Measurements from ENCODE around the gene ARHGAP4.

Gene ARHGAP4

DNA sequence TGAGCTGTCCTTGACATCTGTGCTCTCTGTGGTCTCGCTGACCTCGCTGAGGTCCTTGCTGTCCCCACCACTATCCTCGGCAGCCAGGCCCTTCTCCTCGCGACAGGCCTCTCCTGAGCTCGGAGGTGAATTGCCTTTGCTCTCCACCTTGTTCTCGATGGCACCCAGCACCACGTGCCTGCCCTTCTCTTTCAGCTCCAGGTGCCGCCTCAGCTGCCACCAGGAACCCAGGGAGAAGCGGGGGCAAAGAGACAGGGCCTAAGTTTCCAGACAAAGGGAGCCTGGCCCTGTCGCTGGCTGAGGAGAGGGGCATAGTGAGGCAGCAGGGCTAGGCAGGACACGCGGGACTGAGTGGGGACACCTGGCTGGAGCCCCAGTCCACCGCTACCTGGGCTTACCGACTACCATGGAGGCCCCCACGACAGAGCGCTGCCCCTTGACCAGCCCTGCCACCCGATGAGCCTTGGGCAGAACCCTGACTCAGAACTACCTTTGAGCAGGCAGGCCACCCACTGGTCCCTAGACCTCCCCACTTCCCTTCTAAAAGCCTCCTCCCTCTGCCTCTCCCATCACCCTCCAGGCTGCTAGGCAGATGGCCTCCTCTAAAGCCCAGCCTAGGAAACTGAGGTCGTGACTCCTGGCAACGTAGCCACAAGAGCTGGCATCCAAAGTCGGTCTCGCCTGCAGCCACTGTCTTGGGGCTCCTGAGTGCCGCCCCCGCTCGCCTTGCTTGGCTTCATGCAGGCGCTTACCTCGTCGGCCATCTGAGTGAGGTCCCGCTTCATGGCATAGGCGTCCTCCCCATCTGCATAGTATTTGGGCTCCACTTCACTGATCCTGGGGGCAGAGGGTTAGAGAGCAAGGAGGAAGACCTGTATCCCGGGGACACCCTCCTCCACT, 4.2 kb upstream of the ARHGAP4 start:
- peaks cover 12% of the 10 kb centered on the region for H3K36me3 ChIP-seq (ENCODE audit: insufficient read depth, low read length)
- H3K4me1 ChIP-seq (ENCODE audit: insufficient read depth, low read length): peaks cover 22% of the 10 kb centered on the region
- H3K27ac ChIP-seq (ENCODE audit: low read depth, low read length): no peak overlapping the region
- H3K9ac ChIP-seq (ENCODE audit: low read length): no peak overlapping the region
- no peaks in the 10 kb centered on the region for H3K9me3 ChIP-seq (ENCODE audit: low read length)
- H3K4me3 ChIP-seq (ENCODE audit: low read depth in 1 of 2, low read length in 2 of 2): no peak overlapping the region
- peaks cover 0 to 16% of the 10 kb centered on the region in 2 donors for H3K27me3 ChIP-seq (ENCODE audit: control insufficient read depth in 1 of 2, insufficient read depth in 2 of 2, low read length in 2 of 2)

- Histone ChIP-seq H3K36me3 (ENCODE audit: insufficient read depth, low read length) (peaks cover 12% of the 10 kb centered on the region), H3K9ac (ENCODE audit: low read length) (no peak overlapping the region), H3K27me3 (ENCODE audit: control insufficient read depth in 1 of 2, insufficient read depth in 2 of 2, low read length in 2 of 2) (peaks cover 3 to 22% of the 10 kb centered on the region in 2 donors), H3K4me3 (ENCODE audit: low read depth in 1 of 2, low read length in 2 of 2) (no peak overlapping the region), H3K4me1 (ENCODE audit: insufficient read depth, low read length) (peaks cover 22% of the 10 kb centered on the region), H3K27ac (ENCODE audit: low read depth, low read length) (no peak overlapping the region), H3K9me3 (ENCODE audit: low read length) (no peaks in the 10 kb centered on the region)
These were observed 3.5 kb upstream of the ARHGAP4 start for GRCh38 chrX:153929576-153929975.

- Histone ChIP-seq H3K27ac (ENCODE audit: low read depth, low read length) (no peak overlapping the region), H3K27me3 (ENCODE audit: control insufficient read depth in 1 of 2, insufficient read depth in 2 of 2, low read length in 2 of 2) (peaks cover 3 to 24% of the 10 kb centered on the region in 2 donors), H3K9me3 (ENCODE audit: low read length) (no peaks in the 10 kb centered on the region), H3K4me1 (ENCODE audit: insufficient read depth, low read length) (peaks cover 18% of the 10 kb centered on the region), H3K9ac (ENCODE audit: low read length) (no peak overlapping the region), H3K4me3 (ENCODE audit: low read depth in 1 of 2, low read length in 2 of 2) (no peak overlapping the region), H3K36me3 (ENCODE audit: insufficient read depth, low read length) (peaks cover 12% of the 10 kb centered on the region)
These were observed 2.8 kb upstream of the ARHGAP4 start for GRCh38 chrX:153928846-153929245.

GRCh38 chrX:153927922-153928760, 2.1 kb upstream of the ARHGAP4 start:
- no peaks in the 10 kb centered on the region for H3K9me3 ChIP-seq (ENCODE audit: low read length)
- peak overlapping the region; percentile 62 to 64 for H3K4me3 ChIP-seq (ENCODE audit: low read depth in 1 of 2, low read length in 2 of 2)
- H3K27ac ChIP-seq (ENCODE audit: low read depth, low read length): peak overlapping the region; percentile 93
- H3K36me3 ChIP-seq (ENCODE audit: insufficient read depth, low read length): peaks cover 12% of the 10 kb centered on the region
- peak overlapping the region; percentile 75 for H3K9ac ChIP-seq (ENCODE audit: low read length)
- peaks cover 16% of the 10 kb centered on the region for H3K4me1 ChIP-seq (ENCODE audit: insufficient read depth, low read length)
- H3K27me3 ChIP-seq (ENCODE audit: control insufficient read depth in 1 of 2, insufficient read depth in 2 of 2, low read length in 2 of 2): peaks cover 3 to 27% of the 10 kb centered on the region in 2 donors

DNA sequence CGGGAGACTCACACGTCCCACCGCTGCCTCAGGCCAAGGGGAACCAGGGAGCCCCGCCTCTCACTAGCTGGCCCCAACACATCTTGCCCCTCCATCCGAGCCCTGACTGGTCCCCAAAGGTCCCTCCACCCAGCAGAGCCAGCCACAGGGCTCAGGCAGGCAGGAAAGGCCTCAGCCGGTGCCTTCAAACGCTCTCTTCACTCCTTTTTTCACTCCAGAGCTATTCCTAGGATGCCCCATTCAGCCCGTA, 1.5 kb upstream of the ARHGAP4 start:
- Histone ChIP-seq H3K36me3 (ENCODE audit: insufficient read depth, low read length) (peaks cover 12% of the 10 kb centered on the region), H3K9ac (ENCODE audit: low read length) (peak overlapping the region; percentile 75), H3K4me1 (ENCODE audit: insufficient read depth, low read length) (peaks cover 18% of the 10 kb centered on the region), H3K9me3 (ENCODE audit: low read length) (no peaks in the 10 kb centered on the region), H3K27ac (ENCODE audit: low read depth, low read length) (peak overlapping the region; percentile 93), H3K27me3 (ENCODE audit: control insufficient read depth in 1 of 2, insufficient read depth in 2 of 2, low read length in 2 of 2) (peaks cover 3 to 28% of the 10 kb centered on the region in 2 donors), H3K4me3 (ENCODE audit: low read depth in 1 of 2, low read length in 2 of 2) (peak overlapping the region; percentile 62 to 64)

DNA sequence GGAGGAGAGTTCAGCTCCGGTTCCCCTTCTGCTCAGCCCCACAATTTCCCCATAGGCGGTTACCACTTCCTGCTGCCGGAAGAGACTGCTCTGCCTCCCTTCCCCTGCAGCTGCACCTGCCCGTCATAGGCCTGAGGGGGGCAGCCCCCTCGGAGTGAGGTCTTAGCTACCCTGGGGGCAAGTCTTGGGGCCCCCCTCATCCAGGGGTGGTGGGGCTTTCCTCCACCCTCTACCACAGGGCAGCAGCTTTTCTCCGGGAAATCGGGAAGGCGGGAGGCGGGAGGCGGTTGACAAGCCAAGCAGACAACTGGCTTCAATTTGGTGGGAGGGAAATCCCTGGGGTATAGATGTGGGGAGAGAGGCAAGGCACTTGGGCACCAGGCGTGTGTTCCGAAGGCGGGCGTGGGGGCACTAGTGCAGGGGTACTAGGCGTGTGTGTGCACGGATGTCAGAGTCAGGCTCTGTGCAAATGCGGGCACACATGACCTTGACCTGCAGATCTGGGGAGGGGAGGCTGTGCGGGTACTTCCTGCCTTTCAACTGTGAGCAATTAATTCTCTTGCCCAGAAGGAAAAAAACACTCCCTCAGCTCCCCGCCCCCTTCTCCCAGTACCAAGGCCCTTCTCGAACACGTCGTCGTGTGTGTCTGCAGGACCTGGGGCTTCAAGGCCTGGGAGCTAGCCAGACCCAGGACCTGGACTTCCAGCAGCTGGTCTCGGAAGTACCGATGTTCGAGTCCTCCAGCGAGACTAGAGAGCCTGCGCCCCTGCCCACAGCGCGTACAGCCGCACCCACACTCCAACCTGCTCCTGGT, 1.0 kb upstream of the ARHGAP4 start:
- peak overlapping the region; percentile 93 for H3K27ac ChIP-seq (ENCODE audit: low read depth, low read length)
- peak overlapping the region; percentile 75 for H3K9ac ChIP-seq (ENCODE audit: low read length)
- peaks cover 18% of the 10 kb centered on the region for H3K4me1 ChIP-seq (ENCODE audit: insufficient read depth, low read length)
- H3K27me3 ChIP-seq (ENCODE audit: control insufficient read depth in 1 of 2, insufficient read depth in 2 of 2, low read length in 2 of 2): peaks cover 3 to 33% of the 10 kb centered on the region in 2 donors
- H3K9me3 ChIP-seq (ENCODE audit: low read length): no peaks in the 10 kb centered on the region
- peaks cover 9% of the 10 kb centered on the region for H3K36me3 ChIP-seq (ENCODE audit: insufficient read depth, low read length)
- peak overlapping the region; percentile 62 to 64 for H3K4me3 ChIP-seq (ENCODE audit: low read depth in 1 of 2, low read length in 2 of 2)

- H3K9ac ChIP-seq (ENCODE audit: low read length): no peak overlapping the region
- peaks cover 23% of the 10 kb centered on the region for H3K4me1 ChIP-seq (ENCODE audit: insufficient read depth, low read length)
- peak overlapping the region; percentile 93 for H3K27ac ChIP-seq (ENCODE audit: low read depth, low read length)
- peaks cover 3 to 38% of the 10 kb centered on the region in 2 donors for H3K27me3 ChIP-seq (ENCODE audit: control insufficient read depth in 1 of 2, insufficient read depth in 2 of 2, low read length in 2 of 2)
- no peaks in the 10 kb centered on the region for H3K9me3 ChIP-seq (ENCODE audit: low read length)
- H3K4me3 ChIP-seq (ENCODE audit: low read depth in 1 of 2, low read length in 2 of 2): peak overlapping the region in 1 of 2 donors; percentile 62
- H3K36me3 ChIP-seq (ENCODE audit: insufficient read depth, low read length): peaks cover 4% of the 10 kb centered on the region
These were observed 441 bp upstream of the ARHGAP4 start for GRCh38 chrX:153926552-153926857.

DNA sequence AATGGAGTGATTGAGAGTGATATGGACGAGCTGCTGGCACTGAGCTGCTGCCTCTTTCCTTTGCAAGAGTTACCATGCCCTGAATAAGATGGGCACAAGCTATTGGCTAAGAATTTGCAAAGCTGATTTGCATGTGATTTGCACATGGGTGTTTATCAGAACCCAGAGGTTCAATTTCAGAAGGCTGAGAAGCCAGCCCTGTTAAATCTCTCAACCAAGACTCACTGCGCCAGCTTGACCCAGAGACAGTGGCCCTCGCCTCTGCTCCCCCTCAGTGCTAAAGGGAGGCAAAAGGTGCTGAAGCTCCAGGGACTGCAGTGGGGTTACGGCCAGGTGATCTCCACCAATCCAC, 701 bp downstream of the ARHGAP4 start:
- Histone ChIP-seq H3K4me3 (ENCODE audit: low read depth in 1 of 2, low read length in 2 of 2) (no peak overlapping the region), H3K27ac (ENCODE audit: low read depth, low read length) (no peak overlapping the region), H3K36me3 (ENCODE audit: insufficient read depth, low read length) (no peaks in the 10 kb centered on the region), H3K4me1 (ENCODE audit: insufficient read depth, low read length) (peaks cover 28% of the 10 kb centered on the region), H3K27me3 (ENCODE audit: control insufficient read depth in 1 of 2, insufficient read depth in 2 of 2, low read length in 2 of 2) (peaks cover 3 to 50% of the 10 kb centered on the region in 2 donors), H3K9me3 (ENCODE audit: low read length) (no peaks in the 10 kb centered on the region), H3K9ac (ENCODE audit: low read length) (no peak overlapping the region)

- no peak overlapping the region for H3K4me3 ChIP-seq (ENCODE audit: low read depth in 1 of 2, low read length in 2 of 2)
- peaks cover 26% of the 10 kb centered on the region for H3K4me1 ChIP-seq (ENCODE audit: insufficient read depth, low read length)
- no peak overlapping the region for H3K9ac ChIP-seq (ENCODE audit: low read length)
These were observed 1.8 kb downstream of the ARHGAP4 start for GRCh38 chrX:153924149-153924861.

DNA sequence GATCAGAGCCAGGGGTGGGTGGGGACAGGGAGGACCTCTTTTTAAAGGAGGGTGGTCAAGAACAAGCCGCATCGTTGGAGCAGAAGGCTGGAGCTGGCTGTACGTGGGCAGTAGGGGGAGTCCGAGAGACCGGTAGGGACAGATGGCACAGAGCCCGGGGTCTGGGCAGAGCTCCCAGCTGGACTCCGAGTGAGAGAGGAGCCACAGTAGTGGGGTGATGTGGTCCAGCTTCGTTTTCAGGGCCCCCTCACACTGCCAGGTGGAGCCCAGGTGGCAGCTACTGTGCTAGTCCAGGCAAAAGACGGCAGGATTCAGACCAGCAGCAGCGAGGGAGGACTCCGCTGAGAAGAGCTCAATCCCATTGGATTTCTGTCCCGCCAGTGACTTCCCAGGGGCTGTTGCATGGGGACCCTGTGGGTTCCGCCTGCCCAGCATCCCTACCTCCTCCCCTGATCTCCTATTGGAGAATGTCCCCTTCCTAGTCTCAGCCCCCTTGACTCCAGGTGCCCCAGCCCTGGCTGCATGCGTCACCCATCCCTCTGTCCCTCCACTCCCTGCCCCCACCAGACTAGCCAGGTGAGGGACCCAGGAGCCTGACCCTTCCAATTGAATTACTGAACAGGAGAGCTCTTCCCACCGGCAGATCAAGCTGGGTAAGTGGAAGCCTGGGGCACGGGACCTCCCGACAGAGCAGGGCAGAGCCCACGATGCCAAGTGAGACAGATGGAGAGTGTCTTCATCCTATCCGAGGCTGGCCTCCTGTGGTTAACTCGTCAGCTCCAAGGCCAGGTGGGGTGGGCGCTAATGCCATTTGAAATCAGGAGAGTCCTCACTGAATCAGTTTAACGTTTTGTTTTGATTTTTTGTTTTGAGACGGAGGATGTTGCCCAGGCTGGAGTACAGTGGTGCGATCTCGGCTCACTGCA, 2.9 kb downstream of the ARHGAP4 start:
- no peaks in the 10 kb centered on the region for H3K9me3 ChIP-seq (ENCODE audit: low read length)
- H3K9ac ChIP-seq (ENCODE audit: low read length): no peak overlapping the region
- H3K4me1 ChIP-seq (ENCODE audit: insufficient read depth, low read length): peaks cover 21% of the 10 kb centered on the region
- H3K27ac ChIP-seq (ENCODE audit: low read depth, low read length): no peak overlapping the region
- no peak overlapping the region for H3K4me3 ChIP-seq (ENCODE audit: low read depth in 1 of 2, low read length in 2 of 2)
- no peaks in the 10 kb centered on the region for H3K36me3 ChIP-seq (ENCODE audit: insufficient read depth, low read length)
- H3K27me3 ChIP-seq (ENCODE audit: control insufficient read depth in 1 of 2, insufficient read depth in 2 of 2, low read length in 2 of 2): peaks cover 3 to 58% of the 10 kb centered on the region in 2 donors

More at GRCh38 chrX:153924149-153924861, 1.8 kb downstream of the ARHGAP4 start:
- Histone ChIP-seq H3K9me3 (ENCODE audit: low read length) (no peaks in the 10 kb centered on the region), H3K27me3 (ENCODE audit: control insufficient read depth in 1 of 2, insufficient read depth in 2 of 2, low read length in 2 of 2) (peaks cover 3 to 52% of the 10 kb centered on the region in 2 donors), H3K27ac (ENCODE audit: low read depth, low read length) (no peak overlapping the region), H3K36me3 (ENCODE audit: insufficient read depth, low read length) (no peaks in the 10 kb centered on the region)

All from muscle layer of colon (tissue), 2 donors.